SH-SY5Y (cell line): ENCODE results near the gene PDK4.

ENCODE experiments used
- GATA2 ChIP-seq: IDR thresholded peaks from 2 replicates; pipeline ENCODE4 v1.6.1; 2011; ENCODE audit warnings: mild to moderate bottlenecking, low read depth, low read length
- GATA3 ChIP-seq: IDR thresholded peaks from 2 replicates; pipeline ENCODE4 v1.6.1; 2011; ENCODE audit warnings: low read depth, mild to moderate bottlenecking, low read length, moderate library complexity

The PDK4 gene

GRCh38 chr7:95596198-95597063, at the start of gene PDK4:
Gene PDK4, minus strand, starts transcription at chr7:95596516. Its CDS starts 223 bp downstream, at chr7:95596293.
- TF ChIP-seq GATA2 (no peak), GATA3 (no peak)

- TF ChIP-seq GATA3 (no peak), GATA2 (no peak)
Measured at GRCh38 chr7:95642173-95642572, 45.9 kb upstream of the PDK4 start.

- TF ChIP-seq GATA3 (no peak), GATA2 (no peak)
Measured at GRCh38 chr7:95636140-95636940, 40.0 kb upstream of the PDK4 start.

GRCh38 chr7:95632609-95633008, 36.3 kb upstream of the PDK4 start:
- TF ChIP-seq GATA2 = no peak
- TF ChIP-seq GATA3 = no peak

- TF ChIP-seq GATA3 (no peak), GATA2 (no peak)
Measured at GRCh38 chr7:95631527-95631926, 35.2 kb upstream of the PDK4 start.

GRCh38 chr7:95630702-95631458, 34.6 kb upstream of the PDK4 start:
- no peak for TF ChIP-seq GATA2
- no peak for TF ChIP-seq GATA3

GRCh38 chr7:95628831-95629439, 32.6 kb upstream of the PDK4 start:
- TF ChIP-seq GATA2 (no peak), GATA3 (no peak)

- no peak for TF ChIP-seq GATA3
- no peak for TF ChIP-seq GATA2
Measured at GRCh38 chr7:95623788-95624187, 27.5 kb upstream of the PDK4 start.

- no peak for TF ChIP-seq GATA3
- TF ChIP-seq GATA2 = no peak
Measured at GRCh38 chr7:95622859-95623258, 26.5 kb upstream of the PDK4 start.

- TF ChIP-seq GATA2 = no peak
- no peak for TF ChIP-seq GATA3
Measured at GRCh38 chr7:95622001-95622549, 25.8 kb upstream of the PDK4 start.

GRCh38 chr7:95621404-95621803, 25.1 kb upstream of the PDK4 start:
- TF ChIP-seq GATA2 (no peak), GATA3 (no peak)

- TF ChIP-seq GATA2 = no peak
- TF ChIP-seq GATA3 = no peak
Measured at GRCh38 chr7:95620631-95621030, 24.3 kb upstream of the PDK4 start.

- TF ChIP-seq GATA3 (no peak), GATA2 (no peak)
Measured at GRCh38 chr7:95619921-95620320, 23.6 kb upstream of the PDK4 start.
